B cell (primary cell): Measurements from ENCODE around the gene CCDC187. TPM values are rescaled to one million over a fixed set of nuclear protein-coding genes. Genes with fewer than 3 reads are reported as not detected.

ENCODE experiments used
- ATAC-seq: fragments of 200-7000 bp; cut with Tn5 transposase; one replicate; pipeline ENCODE4 v1.10.0; 2021; ENCODE audit warnings: low read depth, mild to moderate bottlenecking, moderate number of reproducible peaks, moderate library complexity
- CTCF ChIA-PET: fragments of 350-600 bp; sonication (Branson Sonifier 250); formaldehyde crosslinking; loops from one replicate; lab custom pipeline; 2021; ENCODE audit warnings: antibody characterized with exemption, inconsistent platforms; lab: Charles Lee
- POLR2A ChIA-PET: fragments of 350-600 bp; sonication (Branson Sonifier 250); formaldehyde crosslinking; loops from one replicate; lab custom pipeline; 2021; ENCODE audit warnings: antibody characterized with exemption; lab: Charles Lee
- DNase-seq: peaks from one replicate; pipeline ENCODE4 v3.0.0; 2013
- H2AFZ ChIP-seq: 2 replicates; pipeline ENCODE4 v1.6.1; 2012; ENCODE audit warnings: mild to moderate bottlenecking, low read depth, low read length; ENCODE audit not compliant: insufficient read depth, poor library complexity, severe bottlenecking
- H3K27ac ChIP-seq, 2 donors: 1 replicate in 1 of 2; 2 replicates in 1 of 2; pipeline ENCODE4 v1.5.1; 2012 to 2013; ENCODE audit warnings: low read length in 2 of 2, mild to moderate bottlenecking in 2 of 2, moderate library complexity in 1 of 2
- H3K27me3 ChIP-seq, 4 experiments: fragments of 200-600 bp in 1 of 4; sonication (generic) in 1 of 4; replicated peaks in 1 of 4; 1 replicate in 2 of 4; 2 replicates in 2 of 4; pipeline versions ENCODE4 v1.6.1 to v1.7.0; 2013 to 2016; ENCODE audit warnings: low read length in 3 of 4, mild to moderate bottlenecking in 2 of 4, mixed read lengths in 1 of 4, moderate library complexity in 1 of 4; ENCODE audit not compliant: insufficient read depth in 4 of 4, control insufficient read depth in 3 of 4; ENCODE audit errors: control extremely low read depth in 1 of 4
- H3K36me3 ChIP-seq, 2 experiments: replicated peaks in 1 of 2; 1 replicate in 1 of 2; 2 replicates in 1 of 2; pipeline versions ENCODE4 v1.6.1 to v1.7.1; 2013; ENCODE audit warnings: low read length in 1 of 2; ENCODE audit not compliant: insufficient read depth in 2 of 2, control insufficient read depth in 1 of 2; ENCODE audit errors: control extremely low read depth in 1 of 2, extremely low read depth in 1 of 2
- H3K4me1 ChIP-seq, 2 donors: fragments of 200-600 bp in 1 of 2; sonication (generic) in 1 of 2; 1 replicate in 1 of 2; 2 replicates in 1 of 2; pipeline versions ENCODE4 v1.5.1 to v1.6.1; 2013 to 2017; ENCODE audit warnings: low read length in 2 of 2; ENCODE audit not compliant: control insufficient read depth in 2 of 2, insufficient read depth in 2 of 2
- H3K4me2 ChIP-seq: replicated peaks from 2 replicates; pipeline ENCODE3; 2012; ENCODE audit warnings: mild to moderate bottlenecking, low read depth, low read length; ENCODE audit not compliant: poor library complexity, severe bottlenecking
- H3K4me3 ChIP-seq, 5 experiments: fragments of 200-600 bp in 1 of 5; sonication (generic) in 1 of 5; 1 replicate in 3 of 5; 2 replicates in 2 of 5; pipeline versions ENCODE4 v1.5.1 to v1.7.0; 2011 to 2016; ENCODE audit warnings: low read length in 4 of 5, mild to moderate bottlenecking in 4 of 5, low read depth in 2 of 5, control low read depth in 1 of 5, moderate library complexity in 1 of 5; ENCODE audit not compliant: insufficient read depth in 1 of 5; ENCODE audit errors: control extremely low read depth in 1 of 5, extremely low read depth in 1 of 5
- H3K79me2 ChIP-seq: fragments of 200-600 bp; sonication (generic); one replicate; pipeline ENCODE4 v1.6.0; 2016; ENCODE audit warnings: low read length; ENCODE audit not compliant: control insufficient read depth, insufficient read depth
- H3K9ac ChIP-seq: fragments of 200-600 bp; sonication (generic); 2 replicates; pipeline ENCODE4 v1.6.1; 2017; ENCODE audit warnings: mild to moderate bottlenecking, low read length, moderate library complexity
- H3K9me3 ChIP-seq, 3 donors: one replicate each; pipeline versions ENCODE4 v1.6.1 to v1.7.1; 2013; ENCODE audit warnings: low read length in 2 of 3; ENCODE audit not compliant: control insufficient read depth in 2 of 3, insufficient read depth in 1 of 3; ENCODE audit errors: control extremely low read depth in 1 of 3
- H4K20me1 ChIP-seq: 2 replicates; pipeline ENCODE4 v1.6.0; 2012; ENCODE audit warnings: mild to moderate bottlenecking, low read length; ENCODE audit not compliant: insufficient read depth, control insufficient read depth, poor library complexity, severe bottlenecking
- H3K27ac Mint-ChIP-seq: one replicate; pipeline ENCODE4 v1.8.0; 2021; ENCODE audit warnings: mixed read lengths
- H3K27me3 Mint-ChIP-seq: one replicate; pipeline ENCODE4 v1.8.0; 2021; ENCODE audit warnings: mixed read lengths
- H3K4me1 Mint-ChIP-seq: one replicate; pipeline ENCODE4 v1.8.0; 2021; ENCODE audit warnings: mixed read lengths
- H3K4me3 Mint-ChIP-seq: one replicate; pipeline ENCODE4 v1.8.0; 2021; ENCODE audit warnings: mixed read lengths
- H3K9me3 Mint-ChIP-seq: one replicate; pipeline ENCODE4 v1.8.0; 2022; ENCODE audit warnings: mixed read lengths; ENCODE audit not compliant: insufficient read depth
- CTCF ChIP-seq: fragments of 200-600 bp; IDR thresholded peaks from one replicate; pipeline ENCODE4 v1.8.0; 2022; ENCODE audit warnings: antibody characterized with exemption, mild to moderate bottlenecking
- EZH2 ChIP-seq: IDR thresholded peaks from 2 replicates; pipeline ENCODE4 v1.6.1; 2012; ENCODE audit warnings: borderline replicate concordance, low read depth, mild to moderate bottlenecking, moderate library complexity, low read length; ENCODE audit not compliant: insufficient read depth, poor library complexity, severe bottlenecking
- WGBS: methylation state at CpG from one replicate; pipeline ENCODE4 v1.1.5; 2013; ENCODE audit warnings: missing lambda C conversion rate; ENCODE audit not compliant: insufficient coverage; 5-methylcytosine and 5-hydroxymethylcytosine counted together
- intact Hi-C: fragments of 100-400 bp; cut with micrococcal nuclease; formaldehyde crosslinking; loops from one replicate; pipeline ENCODE4 v1.10.0; 2022
- polyA plus RNA-seq: library from polyadenylated mRNA; depleted of rRNA; stranded (reverse); fragments of >200 nt; gene quantifications from 2 replicates; pipeline ENCODE4 v1.2.3, GENCODE V29; 2012
- total RNA-seq, 2 donors: library from RNA; stranded (reverse); fragments of 120-200 nt in 1 of 2; gene quantifications; 1 replicate in 1 of 2; 2 replicates in 1 of 2; pipeline versions ENCODE4 v1.2.3 to v1.2.4, GENCODE V29; 2013 to 2022

Gene CCDC187
- total and polyA plus RNA-seq, 2 donors (not counting 1 experiment from before 2014, with no cell fraction given) = 1.5 to 7.6 TPM

GRCh38 chr9:136201174-136201573 lies 102.7 kb downstream of the CCDC187 start:
- POLR2A ChIA-PET = no interaction called here
- DNase-seq = no peak
- H3K36me3 ChIP-seq = peaks cover 0 to 4% of the 10 kb centered on the region in 2 experiments
- peaks cover 0 to 67% (median 0%) of the 10 kb centered on the region in 3 donors for H3K9me3 ChIP-seq
- intact Hi-C loops = no loop called here
- no peak for ATAC-seq
- no peak for TF ChIP-seq CTCF
- no peak for TF ChIP-seq EZH2
- H3K27ac Mint-ChIP-seq = no peak overlapping the region
- H3K4me1 ChIP-seq = peaks cover 45% of the 10 kb centered on the region in 2 donors
- H3K4me3 Mint-ChIP-seq = no peak overlapping the region
- 63% methylated on average over 11 of the region's 13 CpGs for WGBS
- CTCF ChIA-PET = interaction anchor here (1.3 kb wide), 1 partner anchor 39 kb away, joined by 3 read pairs; no protein-coding TSS in a partner anchor
- H3K27me3 ChIP-seq = peaks cover 0 to 81% (median 55%) of the 10 kb centered on the region in 4 experiments
- no peak overlapping the region for H3K4me3 ChIP-seq
- no peak overlapping the region for H3K27ac ChIP-seq
- peaks cover 30% of the 10 kb centered on the region for H3K4me1 Mint-ChIP-seq
- no peak overlapping the region for H3K4me2 ChIP-seq
- no peak overlapping the region for H2AFZ ChIP-seq
- H3K27me3 Mint-ChIP-seq = peaks cover 25% of the 10 kb centered on the region
- no peaks in the 10 kb centered on the region for H3K9me3 Mint-ChIP-seq
- no peaks in the 10 kb centered on the region for H3K79me2 ChIP-seq
- peaks cover 33% of the 10 kb centered on the region for H4K20me1 ChIP-seq
- H3K9ac ChIP-seq = no peak overlapping the region

GRCh38 chr9:136200424-136200823 lies 103.5 kb downstream of the CCDC187 start:
- peaks cover 25% of the 10 kb centered on the region for H4K20me1 ChIP-seq
- Mint-ChIP-seq H3K27me3 (peaks cover 26% of the 10 kb centered on the region), H3K4me1 (peaks cover 30% of the 10 kb centered on the region), H3K9me3 (no peaks in the 10 kb centered on the region), H3K4me3 (no peak overlapping the region), H3K27ac (no peak overlapping the region)
- no peak for ATAC-seq
- H3K27ac ChIP-seq = no peak overlapping the region
- peaks cover 0 to 84% (median 59%) of the 10 kb centered on the region in 4 experiments for H3K27me3 ChIP-seq
- POLR2A ChIA-PET = no interaction called here
- H3K36me3 ChIP-seq = no peaks in the 10 kb centered on the region
- no peak overlapping the region for H3K4me2 ChIP-seq
- H3K79me2 ChIP-seq = no peaks in the 10 kb centered on the region
- peaks cover 0 to 70% (median 0%) of the 10 kb centered on the region in 3 donors for H3K9me3 ChIP-seq
- no peak overlapping the region for H3K4me3 ChIP-seq
- no peak for DNase-seq
- H3K4me1 ChIP-seq = peaks cover 45% of the 10 kb centered on the region in 2 donors
- TF ChIP-seq CTCF = no peak
- TF ChIP-seq EZH2 = no peak
- H3K9ac ChIP-seq = no peak overlapping the region
- intact Hi-C loops = no loop called here
- WGBS = 55% methylated on average over 19 of the region's 19 CpGs
- H2AFZ ChIP-seq = no peak overlapping the region
- CTCF ChIA-PET = interaction anchor here (1.3 kb wide), 1 partner anchor 40 kb away, joined by 3 read pairs; no protein-coding TSS in a partner anchor
